Ectodermal cell (in vitro differentiated cells): Measurements from ENCODE around the gene GZMH.

Source experiments
- H3K27ac ChIP-seq: 2 replicates; pipeline ENCODE4 v1.7.0; 2013; ENCODE audit warnings: mild to moderate bottlenecking, low read depth, low read length; ENCODE audit not compliant: insufficient read depth, poor library complexity, severe bottlenecking
- H3K27me3 ChIP-seq: 2 replicates; pipeline ENCODE4 v1.7.0; 2013; ENCODE audit warnings: mild to moderate bottlenecking, low read length; ENCODE audit not compliant: insufficient read depth, control insufficient read depth, poor library complexity, severe bottlenecking
- H3K36me3 ChIP-seq: one replicate; pipeline ENCODE4 v1.7.0; 2013; ENCODE audit warnings: low read length; ENCODE audit not compliant: control insufficient read depth, insufficient read depth
- H3K4me1 ChIP-seq: one replicate; pipeline ENCODE4 v1.7.0; 2013; ENCODE audit warnings: low read length; ENCODE audit not compliant: control insufficient read depth, insufficient read depth
- H3K4me3 ChIP-seq: 2 replicates; pipeline ENCODE4 v1.7.0; 2013; ENCODE audit warnings: low read depth, low read length, control low read depth; ENCODE audit not compliant: insufficient read depth
- H3K9me3 ChIP-seq: 2 replicates; pipeline ENCODE4 v1.7.0; 2013; ENCODE audit warnings: mild to moderate bottlenecking, low read length, moderate library complexity; ENCODE audit not compliant: control insufficient read depth
- WGBS, 2 experiments: methylation state at CpG; one replicate each; pipeline ENCODE4 v1.1.7; 2013; ENCODE audit warnings: missing lambda C conversion rate in 2 of 2; 5-methylcytosine and 5-hydroxymethylcytosine counted together

GZMH gene

DNA sequence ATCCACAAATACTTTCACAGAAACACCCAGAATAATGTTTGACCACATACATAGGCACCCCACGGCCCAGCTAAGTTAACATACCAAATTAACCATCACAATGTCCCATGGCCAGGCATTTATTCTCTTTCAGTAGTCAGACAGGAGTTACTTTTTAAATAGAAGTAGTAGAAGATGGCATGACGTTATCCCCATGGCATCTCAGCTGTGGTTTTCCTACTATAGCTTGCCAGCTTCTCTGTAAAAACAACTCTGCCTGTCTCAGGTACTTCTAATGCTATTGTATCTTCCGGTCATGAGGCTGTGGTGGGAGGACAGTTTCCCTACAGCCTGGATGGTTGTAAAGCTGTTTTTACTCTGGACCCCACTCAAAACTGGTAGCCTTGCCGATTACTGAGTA is 52.7 kb downstream of the GZMH start:
- H3K4me1 ChIP-seq, result no peaks in the 10 kb centered on the region
- WGBS, 2 experiments, result 88 to 91% methylated on average over 4 of the region's 4 CpGs
- no peaks in the 10 kb centered on the region for H3K36me3 ChIP-seq
- no peak overlapping the region for H3K4me3 ChIP-seq
- H3K27ac ChIP-seq, result no peak overlapping the region
- H3K9me3 ChIP-seq, result peaks cover 3% of the 10 kb centered on the region
- H3K27me3 ChIP-seq, result no peaks in the 10 kb centered on the region
